Activated T-helper 2 cell treated with anti-CD3 and anti-CD28 coated beads, Interferon-gamma antibody, Interleukin-2, Interleukin-4, amounts not matched to agents 10 μg/mL and 5 μg/mL and 100 μg/mL, durations not matched to agents 14 hours and 24 hours and 36 hours (primary cell): ENCODE data around the gene FOXP1. TPM values are rescaled to one million over a fixed set of nuclear protein-coding genes. Genes with fewer than 3 reads are reported as not detected.

Experiments
- total RNA-seq: library from RNA; stranded (reverse); gene quantifications from 2 replicates; pipeline ENCODE4 v1.2.3, GENCODE V29; 2022

FOXP1 gene
- total RNA-seq, 1 donor from 2014 or later: 132 TPM

Other genes starting within 250 kb of the FOXP1 start
- gene EIF4E3, start 141.7 kb upstream of the FOXP1 start, total RNA-seq: 17.3 and 17.9 TPM in 2 replicates
- gene GPR27, start 170.1 kb upstream of the FOXP1 start, total RNA-seq: 0.62 and 0.94 TPM in 2 replicates
- 0.25 TPM in 1 of 2 replicates, not detected in the other for gene PROK2, start 201.4 kb upstream of the FOXP1 start, total RNA-seq